Globus pallidus (tissue), 1 donor: ENCODE measurements around the gene PGPEP1.
"Not testable (repeated sequence)": the region's sequence is repeated elsewhere in the genome, so short reads cannot be mapped to it uniquely, and the experiment has no call there.

Source experiments
- DNase-seq: peaks from one replicate; pipeline ENCODE4 v3.0.0-alpha.2; 2015; ENCODE audit warnings: low spot score

The PGPEP1 gene

DNA sequence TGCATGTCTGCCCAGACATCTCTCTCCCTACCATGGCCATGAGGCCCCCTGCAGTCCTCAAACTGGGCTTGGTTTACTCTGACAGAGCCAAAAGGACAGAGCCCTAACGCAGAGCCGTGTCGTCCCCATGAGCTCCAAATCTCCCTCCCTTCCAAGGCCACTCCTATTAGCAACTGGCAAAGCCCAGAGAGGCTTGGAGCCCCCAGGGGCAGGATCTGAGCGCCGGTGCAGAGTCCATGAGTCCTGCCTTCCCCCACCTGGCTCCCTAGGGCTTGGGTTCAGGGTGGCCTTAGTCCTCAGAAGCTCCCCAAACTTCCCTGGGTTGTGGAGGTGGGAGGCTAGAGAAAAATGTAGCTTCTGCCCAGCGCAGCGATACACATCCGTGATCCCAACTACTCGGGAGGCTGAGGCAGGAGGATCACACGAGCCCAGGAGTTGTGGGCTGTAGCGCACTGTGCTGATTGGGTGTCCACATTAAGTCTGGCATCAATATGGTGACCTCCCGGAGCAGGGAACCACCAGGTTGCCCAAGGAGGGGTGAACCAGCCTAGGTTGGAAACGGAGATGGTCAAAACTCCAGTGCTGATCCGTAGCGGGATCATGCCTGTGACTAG is 7.4 kb upstream of the PGPEP1 start:
- no peak for DNase-seq

DNA sequence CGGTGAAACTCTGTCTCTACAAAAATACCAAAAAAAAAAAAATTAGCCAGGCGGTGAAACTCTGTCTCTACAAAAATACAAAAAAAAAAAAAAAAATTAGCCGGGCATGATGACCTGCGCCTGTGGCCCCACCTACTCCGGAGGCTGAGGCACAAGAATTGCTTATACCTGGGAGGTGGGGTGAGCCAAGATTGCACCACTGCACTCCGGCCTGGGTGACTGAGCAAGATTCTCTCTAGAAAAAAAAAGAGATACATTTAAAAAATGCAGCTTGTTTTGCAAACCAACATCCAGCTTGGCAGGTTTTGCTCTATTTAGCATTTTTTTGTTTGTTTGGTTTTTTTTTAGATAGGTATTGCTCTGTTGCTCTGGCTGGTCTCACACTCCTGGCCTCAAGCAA is 6.7 kb upstream of the PGPEP1 start:
- no peak for DNase-seq

DNA sequence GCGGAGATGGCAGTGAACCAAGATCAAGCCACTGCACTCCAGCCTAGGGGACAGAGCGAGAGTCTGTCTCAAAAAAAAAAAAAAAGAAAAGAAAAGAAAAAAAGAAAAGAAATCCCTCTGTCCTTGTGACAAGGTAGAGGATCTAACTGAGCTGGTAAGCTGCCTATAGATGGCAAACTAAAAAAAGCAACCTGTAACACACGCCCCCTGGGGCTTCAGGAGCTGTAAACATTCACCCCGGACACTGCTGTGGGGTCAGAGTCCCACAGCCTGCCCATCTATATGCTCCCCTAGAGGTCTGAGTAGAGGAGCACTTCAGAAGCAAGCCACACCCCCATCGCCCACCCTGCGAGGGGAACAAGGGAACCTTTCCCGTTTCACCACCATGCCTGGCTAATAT is 4.3 kb upstream of the PGPEP1 start:
- no peak for DNase-seq

DNA sequence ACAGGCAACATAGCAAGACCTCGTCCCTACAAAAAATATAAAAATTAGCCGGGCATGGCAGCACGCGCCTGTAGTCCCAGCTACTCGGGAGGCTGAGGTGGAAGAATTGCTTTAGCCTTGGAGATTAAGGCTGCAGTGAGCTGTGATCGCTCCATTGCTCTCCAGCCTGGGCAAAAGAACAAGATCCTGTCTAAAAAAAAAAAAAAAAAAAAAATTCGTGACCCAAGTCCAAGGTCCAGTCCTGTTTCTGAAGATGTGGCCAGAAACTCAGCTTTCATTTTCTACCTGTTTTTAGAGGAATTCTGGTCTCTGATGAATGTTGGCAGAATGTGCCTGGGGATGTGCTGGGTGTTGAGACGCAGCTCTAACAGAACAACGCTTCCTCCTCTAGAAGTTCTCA is 1.9 kb upstream of the PGPEP1 start:
- no peak for DNase-seq

DNA sequence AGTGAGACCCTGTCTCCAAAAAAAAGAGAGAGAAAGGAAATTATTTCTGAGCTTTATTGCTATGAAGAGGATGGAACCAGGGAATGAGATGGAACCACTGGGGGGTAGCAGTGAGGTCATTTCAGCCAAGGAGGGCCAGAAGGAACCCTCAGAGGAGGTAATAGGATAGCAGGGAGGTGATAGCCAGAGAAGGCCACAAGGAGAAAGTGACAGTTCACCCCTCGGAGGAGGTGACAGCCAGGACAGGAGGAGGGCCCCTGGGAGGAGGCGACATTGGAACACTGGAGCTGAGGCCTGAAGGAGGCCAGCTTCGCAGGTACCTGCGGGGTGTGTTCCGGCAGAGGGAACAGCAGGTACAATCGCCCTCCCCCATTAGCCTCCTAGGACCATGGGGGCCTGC is 675 bp upstream of the PGPEP1 start:
- no peak for DNase-seq

DNA sequence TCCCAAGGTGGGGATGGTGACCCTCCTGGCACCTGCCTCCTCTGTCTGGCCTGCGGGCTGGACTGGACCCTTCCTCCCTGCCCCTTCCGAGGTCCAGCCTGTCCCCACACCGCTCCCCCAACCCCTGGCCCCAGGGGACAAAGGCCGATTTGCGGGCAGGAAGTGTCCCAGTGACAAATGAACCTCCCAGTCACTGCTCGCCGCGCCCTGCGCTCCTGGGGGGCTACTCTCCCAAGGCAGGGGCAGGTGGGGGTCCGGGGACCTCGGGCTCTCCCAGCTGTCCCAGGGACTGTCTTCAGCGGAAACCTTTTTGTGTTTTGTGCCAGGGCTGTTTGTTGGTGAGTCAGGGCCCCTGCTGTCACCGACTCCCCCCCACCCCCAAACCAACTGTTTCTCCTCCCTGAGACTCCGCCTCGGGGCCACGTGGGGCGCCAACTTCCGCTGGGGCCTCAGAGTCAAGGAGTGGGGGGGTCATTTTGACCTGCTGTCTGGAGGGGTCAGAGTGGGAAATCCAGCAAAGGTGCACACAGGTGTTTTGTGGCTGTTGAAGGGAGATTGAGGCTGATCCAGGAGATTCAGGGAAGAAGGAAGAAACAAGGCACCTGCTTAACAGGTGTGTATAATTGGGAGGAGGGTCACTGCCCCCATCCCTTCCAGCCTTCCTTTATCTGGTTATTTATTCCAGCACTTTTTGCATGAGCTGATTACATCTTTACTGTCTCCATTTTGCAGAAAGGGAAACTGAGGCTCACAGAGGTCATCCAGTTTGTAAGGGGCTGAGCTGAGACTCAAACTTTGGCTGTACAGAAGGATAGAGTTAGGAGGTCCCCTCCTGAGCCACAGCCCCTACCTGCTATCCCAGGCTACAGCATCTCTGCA is 831 bp downstream of the PGPEP1 start:
- DNase-seq, result peak; percentile 31

DNA sequence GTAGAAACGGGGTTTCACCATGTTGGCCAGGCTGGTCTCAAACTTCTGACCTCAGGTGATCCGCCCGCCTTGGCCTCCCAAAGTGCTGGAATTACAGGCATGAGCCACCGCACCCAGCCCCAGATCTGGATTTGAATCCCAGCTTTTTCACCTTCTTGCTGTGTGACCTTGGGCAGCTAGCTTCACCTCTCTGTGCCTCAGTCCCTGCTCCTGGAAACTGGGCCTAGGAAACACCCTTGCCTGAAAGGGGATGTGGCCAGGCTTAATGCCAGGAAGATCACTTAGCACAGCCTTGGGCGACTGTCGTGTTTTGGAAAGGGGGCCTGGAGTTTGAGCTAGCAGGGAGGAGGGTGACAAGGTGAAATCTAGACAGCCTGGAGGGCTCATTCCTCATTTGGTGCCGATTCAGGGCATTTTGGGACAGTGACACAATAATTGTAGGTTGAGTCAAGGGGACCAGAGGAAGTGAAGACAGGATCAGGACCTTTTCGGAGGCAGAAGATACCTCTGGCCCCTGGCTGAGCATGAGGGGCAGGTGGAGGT is 1.8 kb downstream of the PGPEP1 start:
- no peak for DNase-seq

DNA sequence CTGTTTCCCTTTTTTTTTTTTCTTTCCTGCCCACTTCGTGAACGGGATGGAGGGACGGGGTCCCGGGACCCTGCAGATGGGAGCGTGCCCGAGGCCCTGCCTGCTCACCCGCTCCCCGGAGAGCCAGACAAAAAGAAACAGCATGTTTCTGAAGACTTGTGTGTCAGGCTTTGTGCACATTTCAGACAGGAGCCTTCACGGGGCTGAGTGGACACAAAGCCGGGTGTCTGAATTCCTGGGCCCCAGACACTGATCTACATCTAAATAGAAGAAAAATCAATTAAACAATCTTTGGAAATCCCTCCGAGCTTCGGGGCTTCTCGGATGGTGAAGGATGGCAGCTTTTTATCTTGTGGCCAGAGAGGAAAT is 4.2 kb downstream of the PGPEP1 start:
- no peak for DNase-seq

DNA sequence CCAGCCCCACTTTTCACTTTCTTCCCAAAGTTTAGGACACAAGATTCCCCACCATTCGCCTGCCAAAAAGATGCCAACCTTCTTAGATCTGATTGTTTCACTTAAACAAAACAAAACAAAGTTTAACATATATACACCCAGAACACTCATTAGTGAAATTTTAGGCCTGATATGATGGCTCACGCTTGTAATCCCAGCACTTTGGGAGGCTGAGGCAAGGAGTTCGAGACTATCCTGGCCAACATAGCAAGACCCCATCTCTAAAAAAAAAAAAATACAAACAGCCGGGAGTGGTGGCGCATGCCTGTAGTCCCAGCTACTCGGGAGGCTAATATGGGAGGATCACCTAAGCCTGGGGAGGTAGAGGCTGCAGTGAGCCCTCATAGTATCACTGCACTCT is 4.9 kb downstream of the PGPEP1 start:
- DNase-seq, result no peak

DNA sequence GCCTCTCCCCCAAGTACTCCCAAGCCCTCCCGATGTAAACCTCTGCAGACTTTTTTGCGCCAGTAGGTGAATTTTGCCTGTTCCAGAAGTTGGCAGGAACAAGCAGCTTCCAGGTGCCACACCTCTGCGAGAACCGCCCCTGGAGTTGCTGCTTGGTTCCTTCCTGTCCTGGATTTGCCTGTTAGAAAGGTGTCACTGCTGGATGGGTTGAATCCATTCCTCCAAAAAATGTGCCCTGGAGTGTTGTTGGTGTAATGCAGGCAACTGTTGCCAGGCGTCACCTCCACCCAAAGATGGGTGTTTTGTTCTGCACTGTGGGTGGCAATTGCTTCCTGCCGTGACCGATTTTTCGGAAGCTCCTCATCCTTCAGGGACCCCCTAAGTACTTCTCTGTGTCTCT is 5.7 kb downstream of the PGPEP1 start:
- DNase-seq, result no peak

DNA sequence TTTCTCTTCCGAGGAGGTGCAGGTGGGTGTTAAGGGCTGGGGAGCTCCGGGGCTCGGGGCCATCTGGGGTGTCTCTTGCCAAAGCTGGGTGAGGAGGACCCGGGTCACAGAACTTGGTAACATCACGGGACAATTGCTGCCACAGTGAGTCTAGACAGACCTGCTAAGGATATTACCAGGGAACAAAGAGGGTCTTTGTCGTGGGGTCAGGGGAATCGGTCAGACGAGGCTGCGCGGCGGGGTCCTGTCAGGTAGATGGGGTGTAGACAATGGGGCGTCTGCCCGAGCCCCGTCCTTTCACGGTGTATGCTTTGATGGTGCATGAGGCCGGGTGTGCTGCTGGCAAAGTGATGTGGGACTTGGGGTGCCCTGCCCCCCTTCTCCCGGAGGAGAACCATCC is 7.8 kb downstream of the PGPEP1 start:
- DNase-seq, result no peak

DNA sequence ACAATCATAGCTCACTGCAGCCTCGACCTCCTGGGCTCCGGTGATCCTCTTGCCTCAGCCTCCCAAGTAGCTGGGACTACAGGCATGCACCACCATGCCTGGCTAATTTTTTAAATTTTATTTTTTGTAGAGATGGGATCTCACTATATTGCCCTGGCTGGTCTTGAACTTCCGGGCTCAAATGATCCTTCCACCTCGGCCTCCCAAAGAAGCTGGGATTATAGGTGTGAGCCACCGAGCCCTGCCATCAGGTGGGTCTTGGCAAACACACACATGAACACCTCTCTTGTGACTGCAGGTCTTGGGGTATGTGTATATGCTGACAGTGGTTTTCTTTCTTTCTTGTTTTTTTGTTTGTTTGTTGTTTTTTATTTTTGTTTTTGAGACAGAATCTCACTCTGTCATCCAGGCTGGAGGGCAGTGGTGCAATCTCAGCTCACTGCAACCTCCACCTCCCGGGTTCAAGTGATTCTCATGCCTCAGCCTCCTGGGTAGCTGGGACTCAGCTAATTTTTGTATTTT is 8.5 kb downstream of the PGPEP1 start:
- DNase-seq, result not testable (repeated sequence)

DNA sequence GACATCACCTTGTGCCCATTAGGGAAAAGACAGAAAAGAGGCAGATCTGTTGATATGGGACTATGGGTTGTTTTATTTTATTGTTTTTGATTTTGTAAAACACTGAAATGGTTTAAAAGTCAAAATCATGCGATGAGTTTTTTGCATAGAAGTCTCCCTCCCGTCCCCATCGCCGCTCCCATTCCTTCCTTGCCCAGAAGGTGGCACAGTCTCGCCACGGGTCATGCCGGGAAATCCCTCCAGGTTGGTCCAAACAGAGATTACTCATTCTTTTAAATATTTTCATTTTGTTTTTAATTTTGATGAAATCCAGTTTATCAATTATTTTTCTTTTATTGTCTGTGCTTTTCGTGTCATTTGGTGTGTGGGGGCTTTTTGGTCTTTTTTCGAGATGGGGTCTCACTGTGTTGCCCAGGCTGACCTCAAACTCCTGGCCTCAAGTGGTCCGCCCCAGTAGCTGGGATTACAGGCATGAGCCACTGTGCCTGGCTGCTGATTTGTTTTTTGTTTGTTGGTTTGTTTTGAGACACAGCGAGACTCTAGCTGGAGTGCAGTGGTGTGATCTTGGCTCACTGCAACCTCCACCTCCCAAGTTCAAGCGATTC is 9.2 kb downstream of the PGPEP1 start:
- no peak for DNase-seq

DNA sequence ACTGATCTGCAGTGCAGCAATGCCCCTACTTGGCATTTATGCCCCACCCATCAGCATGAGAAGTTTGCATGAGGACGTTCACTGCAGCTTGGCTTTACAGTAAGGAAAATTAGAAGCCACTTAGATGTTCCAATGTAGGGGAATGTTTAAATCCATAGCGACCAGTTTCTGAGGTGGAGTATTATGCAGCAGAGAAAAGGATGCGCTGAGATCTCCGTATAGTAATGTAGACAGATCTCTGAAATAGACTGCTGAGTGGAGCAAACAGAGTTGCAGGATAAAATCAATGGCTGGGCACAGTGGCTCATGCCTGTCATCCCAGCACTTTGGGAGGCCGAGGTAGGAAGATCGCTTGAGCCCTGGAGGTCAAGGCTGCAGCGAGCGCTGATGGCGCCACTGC is 10.1 kb downstream of the PGPEP1 start:
- DNase-seq, result no peak

DNA sequence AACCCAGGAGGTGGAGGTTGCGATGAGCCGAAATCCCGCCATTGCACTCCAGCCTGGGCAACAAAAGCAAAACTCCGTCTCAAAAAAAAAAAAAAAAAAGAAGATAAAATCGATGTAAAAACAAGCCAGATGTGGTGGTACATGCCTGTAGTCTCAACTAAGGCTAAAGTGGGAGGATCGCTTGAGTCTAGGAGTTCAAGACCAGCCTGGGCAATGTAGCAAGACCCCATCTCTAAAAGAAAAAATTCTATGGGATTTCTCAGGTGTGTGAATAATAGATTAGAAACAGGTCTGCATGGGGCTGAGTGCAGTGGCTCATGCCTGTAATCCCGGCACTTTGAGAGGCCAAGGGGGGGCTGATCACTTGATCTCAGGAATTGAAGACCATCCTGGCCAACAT is 11.1 kb downstream of the PGPEP1 start:
- DNase-seq, result no peak

DNA sequence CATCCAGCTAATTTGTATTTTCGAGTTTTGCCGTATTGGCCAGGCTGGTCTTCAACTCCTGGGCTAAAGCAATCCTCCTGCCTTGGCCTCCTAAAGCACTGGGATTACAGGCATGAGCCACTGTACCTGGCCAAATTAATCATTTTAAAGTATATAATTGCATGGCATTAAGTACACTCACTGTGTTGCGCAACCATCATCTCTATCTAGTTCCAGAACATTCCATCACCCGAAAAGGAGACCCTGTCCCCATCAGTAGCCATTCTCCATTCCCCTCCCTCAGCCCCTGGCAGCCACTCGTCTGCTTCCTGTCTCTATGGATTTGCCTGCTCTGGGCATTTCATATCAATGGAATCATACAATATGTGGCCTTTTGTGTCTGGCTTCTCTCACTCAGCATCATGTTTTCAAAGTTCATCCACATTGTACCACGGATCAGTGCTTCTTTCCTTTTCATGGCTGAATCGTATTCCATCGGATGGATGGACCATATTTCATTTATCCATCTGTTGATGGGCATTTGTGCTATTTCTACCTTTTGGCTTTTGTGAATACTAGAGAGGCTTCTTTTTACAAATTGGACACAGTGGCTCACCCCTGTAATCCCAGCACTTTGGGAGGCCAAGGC is 13.1 kb downstream of the PGPEP1 start:
- no peak for DNase-seq

DNA sequence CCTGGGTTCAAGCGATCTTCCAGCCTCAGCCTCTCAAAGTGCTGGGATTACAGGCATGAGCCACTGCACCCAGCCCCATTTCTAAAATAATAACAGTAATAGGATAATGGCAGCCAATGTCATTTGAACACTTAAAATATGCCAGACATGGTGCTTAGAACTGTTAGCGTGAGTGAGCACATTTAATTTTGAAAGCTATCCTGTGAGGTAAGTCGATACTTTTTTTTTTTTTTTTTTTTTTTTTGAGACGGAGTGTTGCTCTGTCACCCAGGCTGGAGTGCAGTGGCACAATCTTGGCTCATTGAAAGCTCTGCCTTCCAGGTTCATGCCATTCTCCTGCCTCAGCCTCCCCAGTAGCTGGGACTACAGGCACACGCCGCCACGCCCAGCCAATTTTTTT is 14.3 kb downstream of the PGPEP1 start:
- not testable (repeated sequence) for DNase-seq

DNA sequence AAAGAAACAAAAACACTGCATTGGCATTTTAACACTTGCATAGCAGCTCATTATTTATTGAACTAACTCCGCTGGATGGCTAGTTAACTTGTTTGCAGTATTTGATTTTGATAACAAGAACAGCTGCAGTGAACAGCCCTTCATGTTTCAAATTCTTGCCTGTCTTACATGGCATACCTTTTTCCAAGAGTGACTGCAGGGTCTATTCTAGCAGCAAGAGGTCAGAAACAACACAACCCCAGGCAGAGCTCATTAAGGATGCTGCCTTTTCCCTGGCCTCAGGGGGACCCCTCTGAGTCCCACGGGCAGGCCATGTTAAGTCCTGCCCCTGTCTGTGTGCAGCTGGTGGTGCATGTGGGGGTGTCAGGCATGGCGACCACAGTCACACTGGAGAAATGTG is 16.6 kb downstream of the PGPEP1 start:
- no peak for DNase-seq

DNA sequence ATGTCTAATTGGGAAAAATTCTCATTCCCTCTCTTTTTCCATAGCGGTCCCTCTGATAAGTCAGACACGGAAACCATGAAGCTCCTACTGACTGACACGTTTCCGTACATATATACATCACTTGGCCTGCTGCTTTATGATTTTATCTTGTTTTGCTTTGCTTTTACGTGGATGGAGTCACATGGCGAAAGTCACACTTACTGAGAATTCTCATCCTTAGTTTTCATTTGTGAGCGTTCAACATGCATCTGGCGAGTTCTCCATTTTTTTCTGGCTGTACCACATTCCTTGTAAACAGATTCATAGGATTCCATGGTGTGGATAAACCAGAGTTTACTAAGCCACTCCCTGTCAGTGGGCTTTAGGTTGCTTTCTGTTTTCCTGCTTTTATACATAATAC is 21.2 kb downstream of the PGPEP1 start:
- no peak for DNase-seq

DNA sequence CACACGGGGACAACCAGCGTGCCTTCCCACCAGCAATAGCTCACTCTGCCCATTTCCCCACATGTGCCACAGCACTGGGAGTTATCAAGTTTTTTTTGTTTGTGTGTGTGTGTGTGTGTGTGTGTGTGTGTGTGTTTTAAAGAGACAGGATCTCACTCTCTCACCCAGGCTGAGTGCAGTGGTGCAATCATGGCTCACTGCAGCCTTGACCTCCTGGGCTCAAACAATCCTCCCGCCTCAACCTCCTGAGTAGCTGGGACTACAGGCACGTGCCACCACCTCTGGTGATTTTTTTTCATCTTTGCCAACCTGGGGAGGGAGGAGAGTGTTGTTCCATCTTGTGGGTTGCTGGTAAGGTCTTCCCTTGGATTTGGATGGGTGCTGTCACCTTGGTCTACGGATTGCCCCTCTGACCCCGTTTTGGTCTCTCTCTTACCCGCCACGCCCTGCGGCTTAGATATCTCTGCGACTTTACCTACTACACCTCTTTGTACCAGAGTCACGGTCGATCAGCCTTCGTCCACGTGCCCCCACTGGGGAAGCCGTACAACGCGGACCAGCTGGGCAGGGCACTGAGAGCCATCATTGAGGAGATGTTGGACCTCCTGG is 22.6 kb downstream of the PGPEP1 start:
- no peak for DNase-seq

DNA sequence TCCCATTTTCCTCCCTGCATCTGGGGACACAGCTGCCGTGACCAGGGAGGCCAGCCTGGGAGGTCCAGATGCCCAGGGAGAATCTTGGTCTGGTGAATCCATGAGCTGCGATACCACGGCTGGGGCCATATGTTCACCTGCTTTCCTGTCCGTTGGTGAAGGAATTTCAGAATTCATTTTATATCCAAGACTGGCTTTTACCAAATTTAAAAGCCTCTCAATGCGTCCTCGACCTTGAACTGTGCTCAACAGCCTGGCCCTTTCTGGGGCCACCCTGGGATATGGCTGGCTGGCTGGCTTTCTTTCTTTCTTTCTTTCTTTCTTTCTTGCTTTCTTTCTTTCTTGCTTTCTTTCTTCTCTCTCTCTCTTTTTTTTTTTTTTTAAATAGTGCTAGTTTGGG is 23.4 kb downstream of the PGPEP1 start:
- DNase-seq, result no peak

DNA sequence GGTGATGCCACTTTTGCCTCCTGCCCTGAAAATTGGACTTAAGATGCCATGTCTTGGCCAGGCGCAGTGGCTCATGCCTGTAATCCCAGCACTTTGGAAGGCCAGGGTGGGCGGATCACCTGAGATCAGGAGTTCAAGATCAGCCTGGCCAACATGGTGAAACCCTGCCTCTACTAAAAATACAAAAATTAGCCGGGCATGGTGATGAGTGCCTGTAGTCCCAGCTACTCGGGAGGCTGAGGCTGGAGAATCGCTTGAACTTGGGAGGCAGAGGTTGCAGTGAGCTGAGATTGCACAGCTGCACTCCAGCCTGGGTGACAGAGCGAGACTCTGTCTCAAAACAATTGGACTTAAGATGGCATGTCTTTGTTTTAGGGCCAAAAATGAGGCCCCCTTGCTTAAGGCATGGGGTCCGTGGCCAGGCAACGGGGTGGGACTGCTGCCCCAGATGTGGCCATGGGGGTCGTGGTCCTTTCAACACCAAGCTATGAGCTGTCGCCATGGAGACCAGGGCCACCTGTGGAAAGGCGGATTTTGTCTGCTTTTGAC is 24.0 kb downstream of the PGPEP1 start:
- not testable (repeated sequence) for DNase-seq
